ENCODE data around the gene SMYD3.

GRCh38 chr1:246232126-246232525 is 275.0 kb downstream of the SMYD3 start:
- no peak for TF ChIP-seq POLR2AphosphoS5 (IDR thresholded peaks at IDR 0.05; ENCODE audit: low read depth, low read length)
- no peak for TF ChIP-seq SIN3A (IDR thresholded peaks at IDR 0.05; ENCODE audit: borderline replicate concordance, insufficient read depth, low read length)
- TF ChIP-seq REST (IDR thresholded peaks at IDR 0.05; ENCODE audit: insufficient read depth in 1 of 2, low read depth in 2 of 2, low read length in 2 of 2): no peak
